Measurements from ENCODE around the gene TMEM167B. TPM values are rescaled to one million over a fixed set of nuclear protein-coding genes. Genes with fewer than 3 reads are reported as not detected.

Gene TMEM167B
- total and polyA plus RNA-seq, 2 donors (not counting 1 experiment from before 2014, with no cell fraction given), result 12.0 to 40.9 TPM

GRCh38 chr1:109056064-109056463 is 34.5 kb upstream of the TMEM167B start:
- Mint-ChIP-seq H3K4me1 (no peaks in the 10 kb centered on the region), H3K4me3 (no peak overlapping the region), H3K27ac (no peak overlapping the region), H3K27me3 (no peaks in the 10 kb centered on the region), H3K9me3 (ENCODE audit: insufficient read depth) (no peaks in the 10 kb centered on the region)
- intact Hi-C loops (cut with micrococcal nuclease), result no loop called here
- Histone ChIP-seq H3K27me3 (replicated peaks in 1 of 4; ENCODE audit: control extremely low read depth in 1 of 4, control insufficient read depth in 3 of 4, insufficient read depth in 4 of 4, low read length in 3 of 4) (no peaks in the 10 kb centered on the region), H3K36me3 (replicated peaks in 1 of 2; ENCODE audit: control extremely low read depth in 1 of 2, control insufficient read depth in 1 of 2, extremely low read depth in 1 of 2, insufficient read depth in 2 of 2, low read length in 1 of 2) (no peaks in the 10 kb centered on the region), H3K4me3 (ENCODE audit: control extremely low read depth in 1 of 5, extremely low read depth in 1 of 5, insufficient read depth in 1 of 5, low read depth in 2 of 5, low read length in 4 of 5) (no peak overlapping the region), H3K4me1 (ENCODE audit: control insufficient read depth in 2 of 2, insufficient read depth in 2 of 2, low read length in 2 of 2) (no peaks in the 10 kb centered on the region), H3K4me2 (replicated peaks; ENCODE audit: low read depth, low read length, poor library complexity, severe bottlenecking) (no peak overlapping the region), H4K20me1 (ENCODE audit: control insufficient read depth, insufficient read depth, low read length, poor library complexity, severe bottlenecking) (no peaks in the 10 kb centered on the region), H2AFZ (ENCODE audit: insufficient read depth, low read depth, low read length, poor library complexity, severe bottlenecking) (no peak overlapping the region), H3K27ac (ENCODE audit: low read length in 2 of 2) (no peak overlapping the region), H3K9ac (ENCODE audit: low read length) (no peak overlapping the region), H3K9me3 (ENCODE audit: control extremely low read depth in 1 of 3, control insufficient read depth in 2 of 3, insufficient read depth in 1 of 3, low read length in 2 of 3) (peaks cover 0 to 6% (median 0%) of the 10 kb centered on the region in 3 donors), H3K79me2 (ENCODE audit: control insufficient read depth, insufficient read depth, low read length) (no peaks in the 10 kb centered on the region)
- ATAC-seq (ENCODE audit: low read depth) (no peak), DNase-seq (no peak)
- 100% methylated on average over 3 of the region's 3 CpGs for WGBS (ENCODE audit: insufficient coverage)
- ChIA-PET POLR2A (no interaction called here), CTCF (no interaction called here)
- TF ChIP-seq EZH2 (IDR thresholded peaks at IDR 0.05; ENCODE audit: borderline replicate concordance, insufficient read depth, low read depth, low read length, poor library complexity, severe bottlenecking), result no peak
- TF ChIP-seq CTCF (IDR thresholded peaks at IDR 0.05), result no peak

- Mint-ChIP-seq H3K27ac (no peak overlapping the region), H3K27me3 (no peaks in the 10 kb centered on the region), H3K4me1 (no peaks in the 10 kb centered on the region), H3K4me3 (no peak overlapping the region), H3K9me3 (ENCODE audit: insufficient read depth) (no peaks in the 10 kb centered on the region)
- no peaks in the 10 kb centered on the region for H4K20me1 ChIP-seq (ENCODE audit: control insufficient read depth, insufficient read depth, low read length, poor library complexity, severe bottlenecking)
- no peak overlapping the region for H3K9ac ChIP-seq (ENCODE audit: low read length)
- no peak for TF ChIP-seq CTCF (IDR thresholded peaks at IDR 0.05)
- H3K36me3 ChIP-seq (replicated peaks in 1 of 2; ENCODE audit: control extremely low read depth in 1 of 2, control insufficient read depth in 1 of 2, extremely low read depth in 1 of 2, insufficient read depth in 2 of 2, low read length in 1 of 2), result peaks cover 1 to 5% of the 10 kb centered on the region in 2 experiments
- ATAC-seq (ENCODE audit: low read depth), result no peak
- no peaks in the 10 kb centered on the region for H3K9me3 ChIP-seq (ENCODE audit: control extremely low read depth in 1 of 3, control insufficient read depth in 2 of 3, insufficient read depth in 1 of 3, low read length in 2 of 3)
- no peaks in the 10 kb centered on the region for H3K4me1 ChIP-seq (ENCODE audit: control insufficient read depth in 2 of 2, insufficient read depth in 2 of 2, low read length in 2 of 2)
- CTCF ChIA-PET, result no interaction called here
- POLR2A ChIA-PET, result interaction anchor here (0.7 kb wide), 1 partner anchor 366 kb away, joined by 5 read pairs; no protein-coding TSS in a partner anchor
- H3K27me3 ChIP-seq (replicated peaks in 1 of 4; ENCODE audit: control extremely low read depth in 1 of 4, control insufficient read depth in 3 of 4, insufficient read depth in 4 of 4, low read length in 3 of 4), result no peaks in the 10 kb centered on the region
- H3K4me3 ChIP-seq (ENCODE audit: control extremely low read depth in 1 of 5, extremely low read depth in 1 of 5, insufficient read depth in 1 of 5, low read depth in 2 of 5, low read length in 4 of 5), result no peak overlapping the region
- H2AFZ ChIP-seq (ENCODE audit: insufficient read depth, low read depth, low read length, poor library complexity, severe bottlenecking), result no peak overlapping the region
- DNase-seq, result no peak
- no peak overlapping the region for H3K27ac ChIP-seq (ENCODE audit: low read length in 2 of 2)
- intact Hi-C loops (cut with micrococcal nuclease), result no loop called here
- H3K79me2 ChIP-seq (ENCODE audit: control insufficient read depth, insufficient read depth, low read length), result no peaks in the 10 kb centered on the region
- H3K4me2 ChIP-seq (replicated peaks; ENCODE audit: low read depth, low read length, poor library complexity, severe bottlenecking), result no peak overlapping the region
Observed at GRCh38 chr1:109059026-109059425, 31.5 kb upstream of the TMEM167B start.
